ENCODE results near the gene LPP.

Gene LPP

GRCh38 chr3:188489639-188490405 is 335.9 kb downstream of the LPP start:
- no peak overlapping the region for H3K9ac ChIP-seq (ENCODE audit: low read length)
- H3K79me1 ChIP-seq (ENCODE audit: low read length): no peaks in the 10 kb centered on the region
- H3K4me2 ChIP-seq (ENCODE audit: low read length): no peak overlapping the region
- no peak overlapping the region for H2AK5ac ChIP-seq (ENCODE audit: low read length)
- no peak overlapping the region for H3K18ac ChIP-seq (ENCODE audit: low read length)
- no peak overlapping the region for H3K23ac ChIP-seq (ENCODE audit: low read length)
- H3K36me3 ChIP-seq (ENCODE audit: control insufficient read depth, insufficient read depth, low read length): no peaks in the 10 kb centered on the region
- H3K4ac ChIP-seq (ENCODE audit: low read depth, low read length): no peak overlapping the region
- H3K56ac ChIP-seq (ENCODE audit: low read length): no peak overlapping the region
- H2BK120ac ChIP-seq (ENCODE audit: low read depth, low read length): no peak overlapping the region
- no peak overlapping the region for H4K5ac ChIP-seq (ENCODE audit: low read length)
- H2BK5ac ChIP-seq (ENCODE audit: low read length): no peak overlapping the region
- no peak overlapping the region for H3K27ac ChIP-seq (ENCODE audit: low read depth, low read length)
- no peak overlapping the region for H4K8ac ChIP-seq (ENCODE audit: low read depth, low read length)
- H3K4me3 ChIP-seq (ENCODE audit: low read length): no peak overlapping the region
- H3K79me2 ChIP-seq (ENCODE audit: control insufficient read depth, insufficient read depth, low read length): no peaks in the 10 kb centered on the region
- DNase-seq: no peak
- no peak overlapping the region for H2BK15ac ChIP-seq (replicated peaks; ENCODE audit: low read depth)
- H3K4me1 ChIP-seq (ENCODE audit: control insufficient read depth, low read depth, low read length): no peaks in the 10 kb centered on the region
- no CpG with 5 or more reads among the region's 1 CpG for WGBS (ENCODE audit: extremely low coverage, insufficient coverage, low lambda C conversion rate)
- no peaks in the 10 kb centered on the region for H3K27me3 ChIP-seq (ENCODE audit: insufficient read depth, low read length, poor library complexity)

GRCh38 chr3:188490416-188490815 is 336.5 kb downstream of the LPP start:
- H3K23ac ChIP-seq (ENCODE audit: low read length): no peak overlapping the region

DNA sequence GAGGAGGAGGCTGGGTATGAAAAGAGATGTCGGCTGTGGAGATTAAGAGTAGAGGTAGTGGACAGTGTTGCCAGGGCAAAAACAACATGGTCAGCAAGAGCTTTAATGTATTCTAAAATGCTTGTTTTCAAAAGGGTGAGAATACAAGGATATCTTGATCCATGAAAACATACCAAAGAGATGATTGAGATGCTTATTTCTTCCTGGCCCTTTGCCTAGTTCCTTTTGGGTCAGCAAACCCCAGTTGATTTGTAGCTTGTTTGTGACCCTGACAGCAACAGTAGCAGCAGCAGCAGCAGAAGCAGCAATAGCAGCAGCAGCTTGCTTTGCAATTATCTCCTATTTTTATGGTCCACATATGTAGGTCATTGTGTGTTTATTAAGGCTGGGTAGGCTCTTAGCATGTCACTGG is 337.3 kb downstream of the LPP start:
- Histone ChIP-seq H3K4me2 (ENCODE audit: low read length) (no peak overlapping the region), H3K36me3 (ENCODE audit: control insufficient read depth, insufficient read depth, low read length) (no peaks in the 10 kb centered on the region), H3K27ac (ENCODE audit: low read depth, low read length) (no peak overlapping the region), H3K4ac (ENCODE audit: low read depth, low read length) (no peak overlapping the region), H3K18ac (ENCODE audit: low read length) (no peak overlapping the region), H4K5ac (ENCODE audit: low read length) (no peak overlapping the region), H3K23ac (ENCODE audit: low read length) (no peak overlapping the region), H3K79me2 (ENCODE audit: control insufficient read depth, insufficient read depth, low read length) (no peaks in the 10 kb centered on the region), H2BK5ac (ENCODE audit: low read length) (no peak overlapping the region), H2BK120ac (ENCODE audit: low read depth, low read length) (no peak overlapping the region), H3K56ac (ENCODE audit: low read length) (no peak overlapping the region), H3K27me3 (ENCODE audit: insufficient read depth, low read length, poor library complexity) (no peaks in the 10 kb centered on the region), H3K9ac (ENCODE audit: low read length) (no peak overlapping the region), H2AK5ac (ENCODE audit: low read length) (no peak overlapping the region), H4K8ac (ENCODE audit: low read depth, low read length) (no peak overlapping the region), H3K79me1 (ENCODE audit: low read length) (no peaks in the 10 kb centered on the region), H3K4me3 (ENCODE audit: low read length) (no peak overlapping the region), H2BK15ac (replicated peaks; ENCODE audit: low read depth) (no peak overlapping the region), H3K4me1 (ENCODE audit: control insufficient read depth, low read depth, low read length) (no peaks in the 10 kb centered on the region)
- no peak for DNase-seq
- no CpG with 5 or more reads among the region's 1 CpG for WGBS (ENCODE audit: extremely low coverage, insufficient coverage, low lambda C conversion rate)

More at GRCh38 chr3:188490416-188490815, 336.5 kb downstream of the LPP start:
- Histone ChIP-seq H2BK120ac (ENCODE audit: low read depth, low read length) (no peak overlapping the region), H3K36me3 (ENCODE audit: control insufficient read depth, insufficient read depth, low read length) (no peaks in the 10 kb centered on the region), H3K4me2 (ENCODE audit: low read length) (no peak overlapping the region), H3K4me1 (ENCODE audit: control insufficient read depth, low read depth, low read length) (no peaks in the 10 kb centered on the region), H3K4me3 (ENCODE audit: low read length) (no peak overlapping the region), H3K27me3 (ENCODE audit: insufficient read depth, low read length, poor library complexity) (no peaks in the 10 kb centered on the region), H4K5ac (ENCODE audit: low read length) (no peak overlapping the region), H3K27ac (ENCODE audit: low read depth, low read length) (no peak overlapping the region), H3K79me2 (ENCODE audit: control insufficient read depth, insufficient read depth, low read length) (no peaks in the 10 kb centered on the region), H3K9ac (ENCODE audit: low read length) (no peak overlapping the region), H3K56ac (ENCODE audit: low read length) (no peak overlapping the region), H3K18ac (ENCODE audit: low read length) (no peak overlapping the region), H2BK5ac (ENCODE audit: low read length) (no peak overlapping the region), H2AK5ac (ENCODE audit: low read length) (no peak overlapping the region), H3K79me1 (ENCODE audit: low read length) (no peaks in the 10 kb centered on the region), H2BK15ac (replicated peaks; ENCODE audit: low read depth) (no peak overlapping the region), H3K4ac (ENCODE audit: low read depth, low read length) (no peak overlapping the region), H4K8ac (ENCODE audit: low read depth, low read length) (no peak overlapping the region)
- no peak for DNase-seq
- WGBS (ENCODE audit: extremely low coverage, insufficient coverage, low lambda C conversion rate): no CpG with 5 or more reads among the region's 11 CpGs

DNA sequence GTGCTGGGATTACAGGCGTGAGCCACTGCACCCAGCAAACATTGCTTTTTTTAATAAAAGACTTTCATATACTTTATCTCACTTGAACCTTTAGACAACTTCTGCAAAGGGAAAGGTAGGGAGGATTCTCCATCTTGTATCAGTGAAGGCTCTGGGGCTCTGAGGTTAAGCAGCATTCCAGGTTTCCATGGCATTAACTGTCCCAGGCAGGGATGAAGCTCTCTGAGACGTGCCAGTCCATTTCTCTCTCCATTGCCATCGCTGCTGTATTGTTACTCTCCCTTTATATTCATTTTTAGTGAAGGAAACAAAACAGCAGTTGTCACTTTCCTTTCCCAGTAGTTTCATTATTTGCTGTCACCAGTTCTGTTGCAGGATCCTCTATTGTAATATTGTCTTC is 342.4 kb downstream of the LPP start:
- DNase-seq: no peak

DNA sequence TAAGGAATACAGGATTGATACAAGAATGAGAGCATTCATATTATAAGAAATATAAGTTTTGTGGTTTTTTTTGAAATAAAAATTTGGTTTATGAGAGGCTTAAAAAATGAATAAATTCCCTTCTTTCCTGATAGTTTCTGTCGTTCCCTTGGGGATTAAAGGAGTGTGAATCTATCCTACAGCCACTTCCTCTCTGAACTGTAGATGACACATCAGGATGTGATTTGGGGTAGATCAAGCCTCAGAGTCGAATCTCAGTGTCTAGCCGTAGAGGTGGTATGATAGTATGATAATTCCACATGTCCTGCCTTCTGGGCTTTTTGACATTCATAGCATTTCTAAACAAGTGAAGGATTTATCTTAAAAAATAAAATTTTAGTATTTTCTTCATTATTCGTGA is 343.1 kb downstream of the LPP start:
- Histone ChIP-seq H3K79me1 (ENCODE audit: low read length) (no peaks in the 10 kb centered on the region), H4K5ac (ENCODE audit: low read length) (no peak overlapping the region), H3K23ac (ENCODE audit: low read length) (no peak overlapping the region), H3K18ac (ENCODE audit: low read length) (no peak overlapping the region), H2BK15ac (replicated peaks; ENCODE audit: low read depth) (no peak overlapping the region), H3K56ac (ENCODE audit: low read length) (no peak overlapping the region), H4K8ac (ENCODE audit: low read depth, low read length) (no peak overlapping the region), H3K4me1 (ENCODE audit: control insufficient read depth, low read depth, low read length) (no peaks in the 10 kb centered on the region), H3K36me3 (ENCODE audit: control insufficient read depth, insufficient read depth, low read length) (no peaks in the 10 kb centered on the region), H3K27ac (ENCODE audit: low read depth, low read length) (no peak overlapping the region), H2BK5ac (ENCODE audit: low read length) (no peak overlapping the region), H3K79me2 (ENCODE audit: control insufficient read depth, insufficient read depth, low read length) (no peaks in the 10 kb centered on the region), H3K9ac (ENCODE audit: low read length) (no peak overlapping the region), H2BK120ac (ENCODE audit: low read depth, low read length) (no peak overlapping the region), H3K4ac (ENCODE audit: low read depth, low read length) (no peak overlapping the region), H3K4me3 (ENCODE audit: low read length) (no peak overlapping the region), H2AK5ac (ENCODE audit: low read length) (no peak overlapping the region), H3K27me3 (ENCODE audit: insufficient read depth, low read length, poor library complexity) (no peaks in the 10 kb centered on the region), H3K4me2 (ENCODE audit: low read length) (no peak overlapping the region)
- peak; percentile 13 for DNase-seq
- no CpG with 5 or more reads among the region's 4 CpGs for WGBS (ENCODE audit: extremely low coverage, insufficient coverage, low lambda C conversion rate)

More for the DNA sequence above, 342.4 kb downstream of the LPP start:
- no peak overlapping the region for H4K8ac ChIP-seq (ENCODE audit: low read depth, low read length)
- no peak overlapping the region for H3K9ac ChIP-seq (ENCODE audit: low read length)
- H3K4me2 ChIP-seq (ENCODE audit: low read length): no peak overlapping the region
- no peak overlapping the region for H3K56ac ChIP-seq (ENCODE audit: low read length)
- H3K4ac ChIP-seq (ENCODE audit: low read depth, low read length): no peak overlapping the region
- H3K79me1 ChIP-seq (ENCODE audit: low read length): no peaks in the 10 kb centered on the region
- H2BK5ac ChIP-seq (ENCODE audit: low read length): no peak overlapping the region
- H3K27ac ChIP-seq (ENCODE audit: low read depth, low read length): no peak overlapping the region
- no peaks in the 10 kb centered on the region for H3K36me3 ChIP-seq (ENCODE audit: control insufficient read depth, insufficient read depth, low read length)
- no peak overlapping the region for H3K18ac ChIP-seq (ENCODE audit: low read length)
- no CpG with 5 or more reads among the region's 3 CpGs for WGBS (ENCODE audit: extremely low coverage, insufficient coverage, low lambda C conversion rate)
- no peak overlapping the region for H2AK5ac ChIP-seq (ENCODE audit: low read length)
- H3K27me3 ChIP-seq (ENCODE audit: insufficient read depth, low read length, poor library complexity): no peaks in the 10 kb centered on the region
- no peaks in the 10 kb centered on the region for H3K79me2 ChIP-seq (ENCODE audit: control insufficient read depth, insufficient read depth, low read length)
- no peak overlapping the region for H4K5ac ChIP-seq (ENCODE audit: low read length)
- H3K4me3 ChIP-seq (ENCODE audit: low read length): no peak overlapping the region
- H3K4me1 ChIP-seq (ENCODE audit: control insufficient read depth, low read depth, low read length): no peaks in the 10 kb centered on the region
- no peak overlapping the region for H2BK15ac ChIP-seq (replicated peaks; ENCODE audit: low read depth)
- H2BK120ac ChIP-seq (ENCODE audit: low read depth, low read length): no peak overlapping the region
- no peak overlapping the region for H3K23ac ChIP-seq (ENCODE audit: low read length)

GRCh38 chr3:188503647-188504046 is 349.7 kb downstream of the LPP start:
- no peak overlapping the region for H4K5ac ChIP-seq (ENCODE audit: low read length)
- H3K27me3 ChIP-seq (ENCODE audit: insufficient read depth, low read length, poor library complexity): no peaks in the 10 kb centered on the region
- WGBS (ENCODE audit: extremely low coverage, insufficient coverage, low lambda C conversion rate): no CpG with 5 or more reads among the region's 3 CpGs
- no peak overlapping the region for H3K23ac ChIP-seq (ENCODE audit: low read length)
- H3K36me3 ChIP-seq (ENCODE audit: control insufficient read depth, insufficient read depth, low read length): no peaks in the 10 kb centered on the region
- no peak overlapping the region for H3K27ac ChIP-seq (ENCODE audit: low read depth, low read length)
- no peaks in the 10 kb centered on the region for H3K4me1 ChIP-seq (ENCODE audit: control insufficient read depth, low read depth, low read length)
- H3K56ac ChIP-seq (ENCODE audit: low read length): no peak overlapping the region
- no peak overlapping the region for H3K9ac ChIP-seq (ENCODE audit: low read length)
- no peak overlapping the region for H4K8ac ChIP-seq (ENCODE audit: low read depth, low read length)
- H3K18ac ChIP-seq (ENCODE audit: low read length): no peak overlapping the region
- peaks cover 2% of the 10 kb centered on the region for H3K79me1 ChIP-seq (ENCODE audit: low read length)
- H3K4me3 ChIP-seq (ENCODE audit: low read length): no peak overlapping the region
- H2BK15ac ChIP-seq (replicated peaks; ENCODE audit: low read depth): no peak overlapping the region
- H3K4ac ChIP-seq (ENCODE audit: low read depth, low read length): no peak overlapping the region
- no peaks in the 10 kb centered on the region for H3K79me2 ChIP-seq (ENCODE audit: control insufficient read depth, insufficient read depth, low read length)
- no peak overlapping the region for H2BK120ac ChIP-seq (ENCODE audit: low read depth, low read length)
- no peak for DNase-seq
- H3K4me2 ChIP-seq (ENCODE audit: low read length): no peak overlapping the region
- H2BK5ac ChIP-seq (ENCODE audit: low read length): no peak overlapping the region
- no peak overlapping the region for H2AK5ac ChIP-seq (ENCODE audit: low read length)
